HEK293 (cell line): Measurements from ENCODE around the gene C1orf35.

Source experiments
- KLF10 ChIP-seq: fragments of 450-650 bp; IDR thresholded peaks from 2 replicates; pipeline ENCODE4 v1.5.1; 2018; ENCODE audit warnings: missing biosample characterization, mild to moderate bottlenecking, missing genetic modification characterization
- SALL2 ChIP-seq: fragments of 450-650 bp; formaldehyde crosslinking; IDR thresholded peaks from 2 replicates; pipeline ENCODE4 v1.5.0; 2017; ENCODE audit warnings: missing biosample characterization, mild to moderate bottlenecking, missing genetic modification characterization, borderline replicate concordance
- SCRT2 ChIP-seq: fragments of 450-650 bp; formaldehyde crosslinking; IDR thresholded peaks from 2 replicates; pipeline ENCODE4 v1.5.1; 2016; ENCODE audit warnings: missing biosample characterization, missing genetic modification characterization
- ZEB2 ChIP-seq: fragments of 450-650 bp; formaldehyde crosslinking; IDR thresholded peaks from 2 replicates; pipeline ENCODE4 v1.5.1; 2016; ENCODE audit warnings: missing biosample characterization, missing genetic modification characterization
- ZFP37 ChIP-seq: fragments of 450-650 bp; formaldehyde crosslinking; IDR thresholded peaks from 2 replicates; pipeline ENCODE4 v1.5.1; 2016; ENCODE audit warnings: missing biosample characterization, missing genetic modification characterization
- ZNF174 ChIP-seq: fragments of 450-650 bp; formaldehyde crosslinking; IDR thresholded peaks from 2 replicates; pipeline ENCODE4 v1.5.0; 2017; ENCODE audit warnings: missing biosample characterization, mild to moderate bottlenecking, missing genetic modification characterization
- ZNF248 ChIP-seq: fragments of 450-650 bp; formaldehyde crosslinking; IDR thresholded peaks from 2 replicates; pipeline ENCODE4 v1.5.1; 2017; ENCODE audit warnings: missing biosample characterization, missing genetic modification characterization
- ZNF354C ChIP-seq: fragments of 450-650 bp; formaldehyde crosslinking; IDR thresholded peaks from 2 replicates; pipeline ENCODE4 v1.5.1; 2016; ENCODE audit warnings: missing biosample characterization, missing genetic modification characterization, low read depth, borderline replicate concordance
- ZNF366 ChIP-seq: fragments of 450-650 bp; formaldehyde crosslinking; conservative IDR thresholded peaks from 2 replicates; pipeline ENCODE4 v1.5.1; 2016; ENCODE audit warnings: missing biosample characterization, missing genetic modification characterization
- ZNF37A ChIP-seq: fragments of 450-650 bp; IDR thresholded peaks from 2 replicates; pipeline ENCODE4 v1.5.1; 2018; ENCODE audit warnings: missing biosample characterization, missing genetic modification characterization
- ZNF426 ChIP-seq: fragments of 450-650 bp; formaldehyde crosslinking; IDR thresholded peaks from 2 replicates; pipeline ENCODE4 v1.5.1; 2017; ENCODE audit warnings: missing biosample characterization, missing genetic modification characterization, mild to moderate bottlenecking, inconsistent platforms, moderate library complexity
- ZNF585B ChIP-seq: fragments of 450-650 bp; formaldehyde crosslinking; IDR thresholded peaks from 2 replicates; pipeline ENCODE4 v1.5.1; 2016; ENCODE audit warnings: missing biosample characterization, missing genetic modification characterization
- ZNF677 ChIP-seq: fragments of 450-650 bp; IDR thresholded peaks from 2 replicates; pipeline ENCODE4 v1.5.0; 2018; ENCODE audit warnings: missing biosample characterization, mild to moderate bottlenecking, missing genetic modification characterization, moderate library complexity
- ZNF843 ChIP-seq: fragments of 450-650 bp; formaldehyde crosslinking; IDR thresholded peaks from 2 replicates; pipeline ENCODE4 v1.5.1; 2016; ENCODE audit warnings: missing biosample characterization, missing genetic modification characterization
- TF ChIP-seq, protein P1 (sequence below): fragments of 450-650 bp; formaldehyde crosslinking; optimal IDR thresholded peaks from 2 replicates; pipeline ENCODE3; 2016; ENCODE audit warnings: missing biosample characterization, mild to moderate bottlenecking, missing genetic modification characterization
- TF ChIP-seq, protein P2 (sequence below): fragments of 450-650 bp; formaldehyde crosslinking; IDR thresholded peaks from 2 replicates; pipeline ENCODE4 v1.5.1; 2016; ENCODE audit warnings: missing biosample characterization, missing genetic modification characterization
- TF ChIP-seq, protein P3 (sequence below): fragments of 450-650 bp; formaldehyde crosslinking; IDR thresholded peaks from 2 replicates; pipeline ENCODE4; 2016; ENCODE audit warnings: missing biosample characterization, missing genetic modification characterization
- TF ChIP-seq, protein P4 (sequence below): fragments of 450-650 bp; formaldehyde crosslinking; IDR thresholded peaks from 2 replicates; pipeline ENCODE4 v1.5.1; 2016; ENCODE audit warnings: missing biosample characterization, missing genetic modification characterization, low read depth
- TF ChIP-seq, protein P5 (sequence below): fragments of 450-650 bp; formaldehyde crosslinking; IDR thresholded peaks from 2 replicates; pipeline ENCODE4 v1.5.0; 2017; ENCODE audit warnings: missing biosample characterization, missing genetic modification characterization, borderline replicate concordance
- TF ChIP-seq, protein P6 (sequence below): fragments of 450-650 bp; formaldehyde crosslinking; IDR thresholded peaks from 2 replicates; pipeline ENCODE4 v1.5.1; 2016; ENCODE audit warnings: missing biosample characterization, missing genetic modification characterization
- TF ChIP-seq, protein P7 (sequence below): fragments of 450-650 bp; formaldehyde crosslinking; IDR thresholded peaks from 2 replicates; pipeline ENCODE4 v1.5.1; 2016; ENCODE audit warnings: missing biosample characterization, missing genetic modification characterization, borderline replicate concordance
- TF ChIP-seq, protein P8 (sequence below): fragments of 450-650 bp; formaldehyde crosslinking; IDR thresholded peaks from 2 replicates; pipeline ENCODE4 v1.5.1; 2016; ENCODE audit warnings: missing biosample characterization, missing genetic modification characterization

The C1orf35 gene

DNA sequence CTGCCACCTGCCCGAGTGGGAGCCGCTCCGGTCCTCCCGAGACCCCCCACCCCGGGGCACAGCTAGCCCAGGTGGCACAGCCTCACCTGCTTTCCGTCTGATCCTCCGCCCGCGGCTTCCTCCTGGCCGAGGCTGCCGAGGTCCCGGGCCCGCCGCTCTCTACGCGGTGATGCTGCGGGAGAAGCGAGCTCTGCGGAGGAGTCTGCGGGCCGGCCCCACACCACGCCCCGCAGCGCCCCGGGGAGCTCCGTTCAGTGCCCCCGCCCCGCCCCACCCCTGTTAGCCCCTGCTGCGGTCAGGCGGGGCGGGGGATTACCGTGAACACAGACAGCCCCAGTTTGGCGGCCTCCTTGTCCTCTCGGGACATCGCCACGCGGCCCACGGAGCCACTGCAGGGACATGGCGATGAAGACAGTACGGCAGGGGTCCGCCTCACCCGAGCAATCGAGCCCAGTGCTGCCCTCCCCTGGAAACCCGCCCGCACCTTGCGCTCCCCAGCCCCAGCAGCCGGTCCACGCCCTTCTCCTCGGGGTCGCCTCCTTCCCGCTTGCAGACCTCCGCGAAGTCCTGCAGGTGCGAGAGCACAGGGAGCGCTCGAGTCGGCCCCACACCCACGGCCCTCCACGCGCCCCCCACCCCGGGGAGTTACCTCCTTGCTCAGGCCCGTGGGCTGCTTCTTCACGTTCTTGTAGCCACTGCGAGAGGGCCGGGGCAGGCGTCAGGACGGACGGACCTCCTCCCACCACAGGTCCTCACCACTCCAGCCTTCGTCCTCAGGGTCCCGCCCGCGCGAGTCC is 933 bp downstream of the C1orf35 start (continued):
- TF ChIP-seq, protein P1, sequence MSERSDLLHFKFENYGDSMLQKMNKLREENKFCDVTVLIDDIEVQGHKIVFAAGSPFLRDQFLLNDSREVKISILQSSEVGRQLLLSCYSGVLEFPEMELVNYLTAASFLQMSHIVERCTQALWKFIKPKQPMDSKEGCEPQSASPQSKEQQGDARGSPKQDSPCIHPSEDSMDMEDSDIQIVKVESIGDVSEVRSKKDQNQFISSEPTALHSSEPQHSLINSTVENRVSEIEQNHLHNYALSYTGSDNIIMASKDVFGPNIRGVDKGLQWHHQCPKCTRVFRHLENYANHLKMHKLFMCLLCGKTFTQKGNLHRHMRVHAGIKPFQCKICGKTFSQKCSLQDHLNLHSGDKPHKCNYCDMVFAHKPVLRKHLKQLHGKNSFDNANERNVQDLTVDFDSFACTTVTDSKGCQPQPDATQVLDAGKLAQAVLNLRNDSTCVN (tag by site-specific recombination) = no peak
- no peak for TF ChIP-seq ZNF366
- no peak for TF ChIP-seq SCRT2 (tag by site-specific recombination)
- no peak for TF ChIP-seq SALL2
- no peak for TF ChIP-seq ZNF248 (tag by site-specific recombination)
- TF ChIP-seq ZNF426 = no peak
- TF ChIP-seq, protein P2, sequence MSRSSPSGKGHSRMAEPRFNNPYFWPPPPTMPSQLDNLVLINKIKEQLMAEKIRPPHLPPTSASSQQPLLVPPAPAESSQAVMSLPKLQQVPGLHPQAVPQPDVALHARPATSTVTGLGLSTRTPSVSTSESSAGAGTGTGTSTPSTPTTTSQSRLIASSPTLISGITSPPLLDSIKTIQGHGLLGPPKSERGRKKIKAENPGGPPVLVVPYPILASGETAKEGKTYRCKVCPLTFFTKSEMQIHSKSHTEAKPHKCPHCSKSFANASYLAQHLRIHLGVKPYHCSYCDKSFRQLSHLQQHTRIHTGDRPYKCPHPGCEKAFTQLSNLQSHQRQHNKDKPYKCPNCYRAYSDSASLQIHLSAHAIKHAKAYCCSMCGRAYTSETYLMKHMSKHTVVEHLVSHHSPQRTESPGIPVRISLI (tag by site-specific recombination) = no peak
- peak; percentile 75; the same call in 1 of the 2 replicates for TF ChIP-seq ZEB2 (tag by site-specific recombination)
- TF ChIP-seq, protein P3, sequence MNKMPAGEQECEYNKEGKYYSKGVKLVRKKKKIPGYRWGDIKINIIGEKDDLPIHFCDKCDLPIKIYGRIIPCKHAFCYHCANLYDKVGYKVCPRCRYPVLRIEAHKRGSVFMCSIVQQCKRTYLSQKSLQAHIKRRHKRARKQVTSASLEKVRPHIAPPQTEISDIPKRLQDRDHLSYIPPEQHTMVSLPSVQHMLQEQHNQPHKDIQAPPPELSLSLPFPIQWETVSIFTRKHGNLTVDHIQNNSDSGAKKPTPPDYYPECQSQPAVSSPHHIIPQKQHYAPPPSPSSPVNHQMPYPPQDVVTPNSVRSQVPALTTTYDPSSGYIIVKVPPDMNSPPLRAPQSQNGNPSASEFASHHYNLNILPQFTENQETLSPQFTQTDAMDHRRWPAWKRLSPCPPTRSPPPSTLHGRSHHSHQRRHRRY (tag by site-specific recombination) = no peak
- TF ChIP-seq ZNF354C (tag by site-specific recombination) = no peak
- no peak for TF ChIP-seq ZNF174 (tag by site-specific recombination)
- no peak for TF ChIP-seq ZNF585B
- TF ChIP-seq, protein P4, sequence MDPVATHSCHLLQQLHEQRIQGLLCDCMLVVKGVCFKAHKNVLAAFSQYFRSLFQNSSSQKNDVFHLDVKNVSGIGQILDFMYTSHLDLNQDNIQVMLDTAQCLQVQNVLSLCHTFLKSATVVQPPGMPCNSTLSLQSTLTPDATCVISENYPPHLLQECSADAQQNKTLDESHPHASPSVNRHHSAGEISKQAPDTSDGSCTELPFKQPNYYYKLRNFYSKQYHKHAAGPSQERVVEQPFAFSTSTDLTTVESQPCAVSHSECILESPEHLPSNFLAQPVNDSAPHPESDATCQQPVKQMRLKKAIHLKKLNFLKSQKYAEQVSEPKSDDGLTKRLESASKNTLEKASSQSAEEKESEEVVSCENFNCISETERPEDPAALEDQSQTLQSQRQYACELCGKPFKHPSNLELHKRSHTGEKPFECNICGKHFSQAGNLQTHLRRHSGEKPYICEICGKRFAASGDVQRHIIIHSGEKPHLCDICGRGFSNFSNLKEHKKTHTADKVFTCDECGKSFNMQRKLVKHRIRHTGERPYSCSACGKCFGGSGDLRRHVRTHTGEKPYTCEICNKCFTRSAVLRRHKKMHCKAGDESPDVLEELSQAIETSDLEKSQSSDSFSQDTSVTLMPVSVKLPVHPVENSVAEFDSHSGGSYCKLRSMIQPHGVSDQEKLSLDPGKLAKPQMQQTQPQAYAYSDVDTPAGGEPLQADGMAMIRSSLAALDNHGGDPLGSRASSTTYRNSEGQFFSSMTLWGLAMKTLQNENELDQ (tag by site-specific recombination) = no peak
- no peak for TF ChIP-seq ZNF677 (tag by site-specific recombination)
- peak; percentile 17; the same call in 1 of the 2 replicates for TF ChIP-seq ZFP37 (tag by site-specific recombination)
- TF ChIP-seq, protein P5, sequence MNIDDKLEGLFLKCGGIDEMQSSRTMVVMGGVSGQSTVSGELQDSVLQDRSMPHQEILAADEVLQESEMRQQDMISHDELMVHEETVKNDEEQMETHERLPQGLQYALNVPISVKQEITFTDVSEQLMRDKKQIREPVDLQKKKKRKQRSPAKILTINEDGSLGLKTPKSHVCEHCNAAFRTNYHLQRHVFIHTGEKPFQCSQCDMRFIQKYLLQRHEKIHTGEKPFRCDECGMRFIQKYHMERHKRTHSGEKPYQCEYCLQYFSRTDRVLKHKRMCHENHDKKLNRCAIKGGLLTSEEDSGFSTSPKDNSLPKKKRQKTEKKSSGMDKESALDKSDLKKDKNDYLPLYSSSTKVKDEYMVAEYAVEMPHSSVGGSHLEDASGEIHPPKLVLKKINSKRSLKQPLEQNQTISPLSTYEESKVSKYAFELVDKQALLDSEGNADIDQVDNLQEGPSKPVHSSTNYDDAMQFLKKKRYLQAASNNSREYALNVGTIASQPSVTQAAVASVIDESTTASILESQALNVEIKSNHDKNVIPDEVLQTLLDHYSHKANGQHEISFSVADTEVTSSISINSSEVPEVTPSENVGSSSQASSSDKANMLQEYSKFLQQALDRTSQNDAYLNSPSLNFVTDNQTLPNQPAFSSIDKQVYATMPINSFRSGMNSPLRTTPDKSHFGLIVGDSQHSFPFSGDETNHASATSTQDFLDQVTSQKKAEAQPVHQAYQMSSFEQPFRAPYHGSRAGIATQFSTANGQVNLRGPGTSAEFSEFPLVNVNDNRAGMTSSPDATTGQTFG (tag by site-specific recombination) = no peak
- TF ChIP-seq, protein P6, sequence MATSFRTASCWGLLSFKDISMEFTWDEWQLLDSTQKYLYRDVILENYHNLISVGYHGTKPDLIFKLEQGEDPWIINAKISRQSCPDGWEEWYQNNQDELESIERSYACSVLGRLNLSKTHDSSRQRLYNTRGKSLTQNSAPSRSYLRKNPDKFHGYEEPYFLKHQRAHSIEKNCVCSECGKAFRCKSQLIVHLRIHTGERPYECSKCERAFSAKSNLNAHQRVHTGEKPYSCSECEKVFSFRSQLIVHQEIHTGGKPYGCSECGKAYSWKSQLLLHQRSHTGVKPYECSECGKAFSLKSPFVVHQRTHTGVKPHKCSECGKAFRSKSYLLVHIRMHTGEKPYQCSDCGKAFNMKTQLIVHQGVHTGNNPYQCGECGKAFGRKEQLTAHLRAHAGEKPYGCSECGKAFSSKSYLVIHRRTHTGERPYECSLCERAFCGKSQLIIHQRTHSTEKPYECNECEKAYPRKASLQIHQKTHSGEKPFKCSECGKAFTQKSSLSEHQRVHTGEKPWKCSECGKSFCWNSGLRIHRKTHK (tag by site-specific recombination) = no peak
- no peak for TF ChIP-seq ZNF843
- TF ChIP-seq KLF10 (tag by site-specific recombination) = peak; percentile 31; the same call in 1 of the 2 replicates
- TF ChIP-seq, protein P7, sequence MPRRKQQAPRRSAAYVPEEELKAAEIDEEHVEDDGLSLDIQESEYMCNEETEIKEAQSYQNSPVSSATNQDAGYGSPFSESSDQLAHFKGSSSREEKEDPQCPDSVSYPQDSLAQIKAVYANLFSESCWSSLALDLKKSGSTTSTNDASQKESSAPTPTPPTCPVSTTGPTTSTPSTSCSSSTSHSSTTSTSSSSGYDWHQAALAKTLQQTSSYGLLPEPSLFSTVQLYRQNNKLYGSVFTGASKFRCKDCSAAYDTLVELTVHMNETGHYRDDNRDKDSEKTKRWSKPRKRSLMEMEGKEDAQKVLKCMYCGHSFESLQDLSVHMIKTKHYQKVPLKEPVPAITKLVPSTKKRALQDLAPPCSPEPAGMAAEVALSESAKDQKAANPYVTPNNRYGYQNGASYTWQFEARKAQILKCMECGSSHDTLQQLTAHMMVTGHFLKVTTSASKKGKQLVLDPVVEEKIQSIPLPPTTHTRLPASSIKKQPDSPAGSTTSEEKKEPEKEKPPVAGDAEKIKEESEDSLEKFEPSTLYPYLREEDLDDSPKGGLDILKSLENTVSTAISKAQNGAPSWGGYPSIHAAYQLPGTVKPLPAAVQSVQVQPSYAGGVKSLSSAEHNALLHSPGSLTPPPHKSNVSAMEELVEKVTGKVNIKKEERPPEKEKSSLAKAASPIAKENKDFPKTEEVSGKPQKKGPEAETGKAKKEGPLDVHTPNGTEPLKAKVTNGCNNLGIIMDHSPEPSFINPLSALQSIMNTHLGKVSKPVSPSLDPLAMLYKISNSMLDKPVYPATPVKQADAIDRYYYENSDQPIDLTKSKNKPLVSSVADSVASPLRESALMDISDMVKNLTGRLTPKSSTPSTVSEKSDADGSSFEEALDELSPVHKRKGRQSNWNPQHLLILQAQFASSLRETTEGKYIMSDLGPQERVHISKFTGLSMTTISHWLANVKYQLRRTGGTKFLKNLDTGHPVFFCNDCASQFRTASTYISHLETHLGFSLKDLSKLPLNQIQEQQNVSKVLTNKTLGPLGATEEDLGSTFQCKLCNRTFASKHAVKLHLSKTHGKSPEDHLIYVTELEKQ (tag by site-specific recombination) = no peak
- TF ChIP-seq ZNF37A (tag by site-specific recombination) = no peak
- TF ChIP-seq, protein P8, sequence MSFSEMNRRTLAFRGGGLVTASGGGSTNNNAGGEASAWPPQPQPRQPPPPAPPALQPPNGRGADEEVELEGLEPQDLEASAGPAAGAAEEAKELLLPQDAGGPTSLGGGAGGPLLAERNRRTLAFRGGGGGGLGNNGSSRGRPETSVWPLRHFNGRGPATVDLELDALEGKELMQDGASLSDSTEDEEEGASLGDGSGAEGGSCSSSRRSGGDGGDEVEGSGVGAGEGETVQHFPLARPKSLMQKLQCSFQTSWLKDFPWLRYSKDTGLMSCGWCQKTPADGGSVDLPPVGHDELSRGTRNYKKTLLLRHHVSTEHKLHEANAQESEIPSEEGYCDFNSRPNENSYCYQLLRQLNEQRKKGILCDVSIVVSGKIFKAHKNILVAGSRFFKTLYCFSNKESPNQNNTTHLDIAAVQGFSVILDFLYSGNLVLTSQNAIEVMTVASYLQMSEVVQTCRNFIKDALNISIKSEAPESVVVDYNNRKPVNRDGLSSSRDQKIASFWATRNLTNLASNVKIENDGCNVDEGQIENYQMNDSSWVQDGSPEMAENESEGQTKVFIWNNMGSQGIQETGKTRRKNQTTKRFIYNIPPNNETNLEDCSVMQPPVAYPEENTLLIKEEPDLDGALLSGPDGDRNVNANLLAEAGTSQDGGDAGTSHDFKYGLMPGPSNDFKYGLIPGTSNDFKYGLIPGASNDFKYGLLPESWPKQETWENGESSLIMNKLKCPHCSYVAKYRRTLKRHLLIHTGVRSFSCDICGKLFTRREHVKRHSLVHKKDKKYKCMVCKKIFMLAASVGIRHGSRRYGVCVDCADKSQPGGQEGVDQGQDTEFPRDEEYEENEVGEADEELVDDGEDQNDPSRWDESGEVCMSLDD (tag by site-specific recombination) = peak; percentile 78
